Measurements from ENCODE around the gene KRTAP10-8.
"Not testable (repeated sequence)": the region's sequence is repeated elsewhere in the genome, so short reads cannot be mapped to it uniquely, and the experiment has no call there.

KRTAP10-8 gene

DNA sequence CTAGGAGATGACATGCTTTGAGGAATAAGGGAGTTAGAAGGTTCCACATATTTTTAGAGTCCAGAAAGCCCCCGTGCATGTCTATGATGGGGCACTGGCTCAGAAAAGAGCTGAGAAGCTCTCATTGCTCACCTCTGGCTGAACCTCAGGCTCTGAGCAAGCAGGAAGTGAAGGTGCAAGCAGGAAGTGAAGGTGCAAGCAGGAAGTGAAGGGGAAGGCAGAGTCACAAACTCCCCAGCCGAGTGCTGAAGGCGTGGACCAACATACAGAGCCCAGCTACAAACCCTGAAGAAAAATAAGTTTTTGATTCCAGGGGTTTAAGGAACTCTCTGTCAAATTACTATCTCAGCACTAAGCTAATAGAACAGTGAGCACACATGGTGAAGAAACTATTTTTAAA, 7.0 kb downstream of the KRTAP10-8 start:
- DNase-seq = no peak

DNA sequence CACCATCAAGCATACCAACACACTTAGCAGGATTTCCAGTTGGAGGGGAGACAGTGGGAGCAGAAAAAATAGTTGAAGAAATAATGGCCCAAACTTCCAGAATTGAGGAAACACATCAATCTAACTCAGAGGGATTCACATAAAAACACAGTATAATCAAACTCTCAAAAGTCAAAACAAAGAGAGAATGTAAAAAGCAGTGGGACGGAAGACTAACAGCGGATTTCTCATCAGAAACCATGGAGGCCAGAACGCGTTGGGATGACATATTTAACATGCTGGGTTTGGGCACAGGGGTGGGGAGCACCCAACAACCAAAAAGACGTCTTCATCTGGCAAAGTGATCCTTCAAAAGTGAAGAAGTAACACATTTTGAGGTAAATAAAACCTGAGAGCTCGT, 8.0 kb downstream of the KRTAP10-8 start:
- DNase-seq = no peak

DNA sequence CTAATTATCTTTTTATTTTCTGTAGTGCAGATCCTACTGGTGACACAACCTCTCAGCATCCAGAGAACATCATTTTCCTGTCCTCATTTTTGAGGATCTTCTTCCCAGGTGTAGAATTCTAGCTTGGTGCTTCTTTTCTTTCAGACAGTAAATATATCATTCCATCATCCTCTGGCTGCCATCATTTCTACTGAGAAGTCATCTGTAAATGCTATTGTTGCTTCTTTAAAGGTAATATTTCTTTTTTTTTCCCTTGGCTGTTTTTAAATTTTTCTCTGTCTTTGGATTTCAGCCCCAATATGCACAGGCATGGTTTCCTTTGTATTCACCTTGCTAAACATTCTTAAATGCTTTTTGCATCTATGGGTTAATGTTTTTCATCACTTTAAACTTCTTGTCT, 11.7 kb downstream of the KRTAP10-8 start:
- DNase-seq = no peak

DNA sequence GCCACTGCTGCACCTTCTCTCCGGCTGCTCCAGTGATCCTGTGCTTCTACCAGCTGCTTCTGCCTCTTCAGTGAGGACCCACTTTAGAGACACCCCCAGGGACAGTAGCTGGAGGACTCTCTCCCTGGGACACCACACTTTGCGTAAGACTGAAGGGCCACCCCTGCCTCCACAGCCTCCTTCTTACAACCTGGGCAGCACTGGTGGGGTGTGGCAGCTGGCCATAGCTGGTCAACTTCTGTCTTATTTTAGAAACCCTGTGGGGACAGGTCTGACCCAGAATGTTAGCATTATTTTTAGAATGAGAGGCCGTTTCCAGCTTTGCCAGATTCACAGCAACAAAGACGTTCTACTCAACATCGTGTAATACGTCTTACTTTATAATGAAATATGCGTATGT, 13.9 kb downstream of the KRTAP10-8 start:
- DNase-seq = no peak

DNA sequence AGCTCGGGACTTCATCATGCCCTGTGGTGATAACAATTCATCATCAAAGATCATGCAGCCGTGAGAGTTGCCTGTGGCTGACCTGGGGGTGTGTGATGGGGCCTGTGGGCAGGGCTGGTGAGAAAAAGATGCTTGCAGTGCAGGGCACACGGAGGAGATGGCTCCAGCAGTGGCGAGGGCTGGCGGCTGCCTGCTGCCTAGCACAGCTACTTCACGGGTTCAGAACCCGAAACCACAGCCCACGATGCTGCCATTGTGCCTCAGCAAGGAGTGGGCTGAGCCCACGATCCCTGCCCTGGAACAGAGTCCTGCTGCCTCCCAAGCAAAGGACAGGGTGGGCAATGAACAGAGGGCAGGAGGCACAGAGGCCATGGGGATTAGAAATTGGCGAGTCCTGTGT, 14.4 kb downstream of the KRTAP10-8 start:
- no peak for DNase-seq

DNA sequence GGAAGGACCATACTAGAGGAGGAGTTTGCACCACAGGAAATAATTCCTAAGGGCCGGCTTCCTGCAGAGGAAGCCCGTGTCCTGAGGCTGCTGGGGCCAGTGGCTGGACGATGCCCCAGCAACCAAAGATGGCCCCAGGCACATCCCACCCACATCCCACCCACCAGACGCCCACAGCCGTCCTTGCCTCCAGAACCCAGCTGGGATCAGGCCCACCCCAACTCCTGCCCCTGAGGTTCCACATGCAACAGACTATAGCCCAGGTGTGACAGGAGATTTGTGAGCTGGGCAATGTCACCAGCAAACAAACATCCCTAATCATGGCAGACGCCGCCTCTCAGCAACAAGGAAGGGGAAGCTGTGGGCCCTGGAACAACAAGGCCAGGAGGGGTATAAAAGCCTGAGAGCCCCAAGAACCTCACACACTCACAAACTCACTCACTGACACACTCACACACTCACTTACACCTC, 14.8 kb downstream of the KRTAP10-8 start, which contains the start of gene KRTAP10-9:
TSS of gene KRTAP10-9 (plus strand) at position 421 of the 471 bp plus-strand sequence. CDS start 79 bp downstream, outside the sequence.
- no peak for DNase-seq

DNA sequence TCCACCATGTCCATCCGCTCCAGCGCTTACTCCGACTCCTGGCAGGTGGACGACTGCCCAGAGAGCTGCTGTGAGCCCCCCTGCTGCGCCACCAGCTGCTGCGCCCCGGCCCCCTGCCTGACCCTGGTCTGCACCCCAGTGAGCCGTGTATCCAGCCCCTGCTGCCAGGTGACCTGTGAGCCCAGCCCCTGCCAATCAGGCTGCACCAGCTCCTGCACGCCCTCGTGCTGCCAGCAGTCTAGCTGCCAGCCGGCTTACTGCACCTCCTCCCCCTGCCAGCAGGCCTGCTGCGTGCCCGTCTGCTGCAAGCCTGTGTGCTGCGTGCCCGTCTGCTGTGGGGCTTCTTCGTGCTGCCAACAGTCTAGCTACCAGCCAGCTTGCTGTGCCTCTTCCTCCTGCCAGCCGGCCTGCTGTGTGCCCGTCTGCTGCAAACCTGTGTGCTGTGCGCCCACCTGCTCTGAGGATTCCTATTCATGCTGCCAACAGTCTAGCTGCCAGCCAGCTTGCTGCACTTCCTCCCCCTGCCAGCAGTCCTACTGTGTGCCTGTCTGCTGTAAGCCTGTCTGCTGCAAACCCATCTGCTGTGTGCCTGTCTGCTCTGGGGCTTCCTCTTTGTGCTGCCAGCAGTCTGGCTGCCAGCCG, 15.4 kb downstream of the KRTAP10-8 start:
- not testable (repeated sequence) for DNase-seq

DNA sequence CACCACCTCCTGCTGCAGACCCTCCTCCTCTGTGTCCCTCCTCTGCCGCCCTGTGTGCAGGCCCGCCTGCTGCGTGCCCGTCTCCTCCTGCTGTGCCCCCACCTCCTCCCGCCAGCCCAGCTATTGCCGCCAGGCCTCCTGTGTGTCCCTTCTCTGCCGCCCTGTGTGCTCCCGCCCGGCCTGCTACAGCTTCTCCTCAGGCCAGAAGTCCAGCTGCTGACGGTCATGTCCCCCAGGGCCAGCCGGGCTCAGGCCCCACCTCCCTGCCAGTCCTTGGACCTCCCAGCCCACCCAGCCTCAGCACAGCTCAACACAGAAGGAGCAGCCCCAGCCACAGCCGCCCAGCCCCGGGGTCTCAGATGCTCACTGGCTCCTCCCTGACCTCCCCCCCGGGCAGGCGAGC, 16.0 kb downstream of the KRTAP10-8 start:
- DNase-seq = not testable (repeated sequence)

DNA sequence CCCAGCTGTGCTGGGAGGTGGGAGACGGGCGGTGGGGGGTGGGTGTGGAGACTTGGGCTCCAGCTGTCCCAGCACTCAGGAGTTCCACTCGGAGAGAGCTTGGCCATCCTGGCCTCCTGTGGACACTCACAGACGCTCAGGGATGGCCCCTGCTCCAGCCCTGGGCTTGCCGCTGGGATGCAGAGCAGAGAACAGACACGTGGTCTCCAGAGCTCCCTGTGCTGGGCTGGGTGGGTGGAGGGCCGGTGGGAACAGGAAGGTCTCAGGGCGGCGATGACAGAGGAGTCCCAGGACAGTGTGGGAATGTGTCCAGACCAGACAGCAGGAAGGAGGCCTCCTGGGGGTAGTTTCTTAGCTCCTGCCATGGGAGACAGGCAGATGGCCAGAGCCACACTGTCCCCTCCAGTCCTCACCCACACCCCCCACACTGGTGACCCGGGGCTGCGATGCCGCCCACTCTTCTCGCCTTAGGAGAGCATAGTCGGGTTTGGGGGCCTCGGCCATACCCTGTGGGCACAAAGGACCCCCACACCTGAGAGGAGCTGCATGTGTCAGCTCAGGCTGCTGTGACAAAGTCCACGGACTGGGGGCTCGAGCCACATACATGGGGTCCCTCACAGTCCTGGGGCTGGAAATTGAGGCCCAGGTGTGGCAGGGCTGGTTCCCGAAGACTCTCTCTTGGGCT, 17.0 kb downstream of the KRTAP10-8 start:
- DNase-seq = no peak

DNA sequence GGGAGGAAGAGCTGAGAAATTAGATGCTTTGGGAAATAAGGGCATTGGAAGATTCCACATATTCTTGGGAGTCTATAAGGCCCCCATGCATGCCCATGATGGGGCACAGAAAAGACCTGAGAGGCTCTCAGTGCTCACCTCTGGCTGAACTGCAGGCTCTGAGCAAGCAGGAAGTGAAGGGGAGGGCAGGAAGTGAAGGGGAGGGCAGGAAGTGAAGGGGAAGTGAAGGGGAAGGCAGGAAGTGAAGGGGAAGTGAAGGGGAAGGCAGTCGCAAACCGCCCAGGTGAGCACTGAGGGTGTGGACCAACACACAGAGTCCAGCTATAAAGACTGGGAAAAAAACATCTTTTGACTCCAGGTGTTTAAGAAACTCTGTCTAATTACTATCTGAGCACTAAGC, 18.6 kb downstream of the KRTAP10-8 start:
- no peak for DNase-seq

DNA sequence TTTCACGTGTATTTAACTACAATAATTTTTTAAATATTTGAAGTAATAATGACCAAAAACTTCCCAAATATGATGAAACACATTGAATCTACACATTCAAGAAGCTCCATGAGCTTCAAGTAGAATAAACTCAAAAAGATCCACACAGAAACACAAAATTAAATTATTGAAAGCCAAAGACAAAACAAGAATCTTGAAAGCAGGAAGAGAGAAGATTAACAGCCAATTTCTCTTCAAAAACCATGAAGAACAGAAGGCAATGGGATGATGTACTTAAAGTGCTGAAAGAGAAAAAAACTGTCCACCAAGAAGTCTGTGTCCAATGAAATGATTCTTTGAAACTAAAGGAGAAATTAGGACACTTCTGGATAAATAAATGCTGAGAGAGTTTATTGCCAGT, 20.2 kb downstream of the KRTAP10-8 start:
- DNase-seq = no peak

DNA sequence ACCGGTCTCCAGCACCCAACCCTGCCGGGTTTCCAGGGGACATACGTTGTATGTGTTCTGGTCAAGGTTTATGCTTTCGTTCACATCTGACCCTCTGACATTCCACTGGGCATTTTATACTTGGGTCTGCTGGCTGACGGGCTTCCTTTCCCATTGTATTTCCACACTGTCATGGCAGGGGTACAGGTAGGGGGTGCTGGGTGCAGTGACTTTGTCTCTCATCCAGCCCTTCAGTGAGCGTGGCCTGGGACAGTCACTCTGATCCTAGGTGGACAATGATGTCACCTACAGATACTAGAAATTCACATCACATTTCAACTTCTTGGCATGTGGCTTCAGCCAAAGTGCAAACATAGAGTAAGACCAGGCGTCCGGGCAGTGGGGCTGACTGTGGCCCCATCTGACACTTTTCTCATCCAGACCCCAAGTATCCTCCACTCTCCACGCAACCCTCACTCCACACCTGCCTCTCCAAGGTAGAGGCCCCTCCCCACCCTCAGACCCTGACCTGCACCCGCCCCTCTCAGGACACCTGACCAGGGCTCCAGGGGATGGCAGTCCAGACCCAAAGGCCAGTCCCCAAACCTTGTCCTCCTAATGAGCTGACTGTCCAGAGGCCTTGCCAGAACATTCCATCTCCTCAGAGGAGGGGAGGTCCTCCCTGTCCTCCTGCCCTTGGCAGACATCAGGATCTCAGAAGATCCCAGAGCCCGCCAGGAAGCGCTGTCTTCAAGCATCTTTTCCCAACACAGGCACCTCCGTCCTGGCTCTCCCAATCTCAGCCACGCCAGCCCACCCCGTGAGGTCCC, 24.5 kb downstream of the KRTAP10-8 start:
- DNase-seq = no peak

DNA sequence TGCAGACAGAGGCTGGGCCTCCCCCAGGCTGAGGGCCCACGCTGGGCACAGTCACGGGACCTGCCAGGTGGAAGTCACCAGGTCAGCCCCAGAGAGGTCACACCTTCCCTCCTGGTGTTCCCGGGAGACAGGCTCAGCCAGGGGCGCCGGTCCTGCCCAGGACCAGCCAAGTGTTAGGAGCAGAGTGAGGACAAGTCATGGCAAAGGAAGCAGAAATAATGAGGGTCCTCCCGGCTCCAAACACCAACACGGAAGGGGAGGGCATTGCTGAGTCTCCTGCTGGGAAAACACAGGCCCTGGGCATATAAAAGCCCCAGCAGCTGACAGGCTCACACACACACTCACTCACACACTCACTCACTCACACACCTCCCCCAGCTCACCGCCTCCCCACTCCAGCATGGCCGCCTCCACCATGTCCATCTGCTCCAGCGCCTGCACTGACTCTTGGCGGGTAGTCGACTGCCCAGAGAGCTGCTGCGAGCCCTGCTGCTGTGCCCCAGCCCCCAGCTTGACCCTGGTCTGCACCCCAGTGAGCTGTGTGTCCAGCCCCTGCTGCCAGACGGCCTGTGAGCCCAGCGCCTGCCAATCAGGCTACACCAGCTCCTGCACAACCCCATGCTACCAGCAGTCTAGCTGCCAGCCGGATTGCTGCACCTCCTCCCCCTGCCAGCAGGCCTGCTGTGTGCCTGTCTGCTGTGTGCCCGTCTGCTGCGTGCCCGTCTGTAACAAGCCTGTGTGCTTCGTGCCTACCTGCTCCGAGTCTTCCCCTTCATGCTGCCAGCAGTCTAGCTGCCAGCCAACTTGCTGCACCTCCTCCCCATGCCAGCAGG, 25.4 kb downstream of the KRTAP10-8 start, which contains the start of gene KRTAP10-10:
TSS of gene KRTAP10-10 (plus strand) at position 339 of the 833 bp plus-strand sequence. CDS start at position 401, 62 bp downstream.
- DNase-seq = no peak

DNA sequence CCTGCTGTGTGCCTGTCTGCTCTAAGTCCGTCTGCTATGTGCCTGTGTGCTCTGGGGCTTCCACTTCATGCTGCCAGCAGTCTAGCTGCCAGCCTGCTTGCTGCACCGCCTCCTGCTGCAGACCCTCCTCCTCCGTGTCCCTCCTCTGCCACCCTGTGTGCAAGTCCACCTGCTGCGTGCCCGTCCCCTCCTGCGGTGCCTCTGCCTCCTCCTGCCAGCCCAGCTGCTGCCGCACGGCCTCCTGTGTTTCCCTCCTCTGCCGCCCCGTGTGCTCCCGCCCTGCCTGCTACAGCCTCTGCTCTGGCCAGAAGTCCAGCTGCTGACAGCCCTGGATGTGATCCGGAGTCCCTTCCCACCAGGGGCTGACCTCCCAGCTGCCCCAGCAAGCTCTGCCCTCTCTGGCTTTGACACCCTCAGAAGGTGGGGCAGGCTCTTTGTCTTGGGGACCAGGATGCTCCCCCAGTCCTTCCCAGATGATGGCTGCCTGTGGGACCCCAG, 26.0 kb downstream of the KRTAP10-8 start:
- DNase-seq = not testable (repeated sequence)

DNA sequence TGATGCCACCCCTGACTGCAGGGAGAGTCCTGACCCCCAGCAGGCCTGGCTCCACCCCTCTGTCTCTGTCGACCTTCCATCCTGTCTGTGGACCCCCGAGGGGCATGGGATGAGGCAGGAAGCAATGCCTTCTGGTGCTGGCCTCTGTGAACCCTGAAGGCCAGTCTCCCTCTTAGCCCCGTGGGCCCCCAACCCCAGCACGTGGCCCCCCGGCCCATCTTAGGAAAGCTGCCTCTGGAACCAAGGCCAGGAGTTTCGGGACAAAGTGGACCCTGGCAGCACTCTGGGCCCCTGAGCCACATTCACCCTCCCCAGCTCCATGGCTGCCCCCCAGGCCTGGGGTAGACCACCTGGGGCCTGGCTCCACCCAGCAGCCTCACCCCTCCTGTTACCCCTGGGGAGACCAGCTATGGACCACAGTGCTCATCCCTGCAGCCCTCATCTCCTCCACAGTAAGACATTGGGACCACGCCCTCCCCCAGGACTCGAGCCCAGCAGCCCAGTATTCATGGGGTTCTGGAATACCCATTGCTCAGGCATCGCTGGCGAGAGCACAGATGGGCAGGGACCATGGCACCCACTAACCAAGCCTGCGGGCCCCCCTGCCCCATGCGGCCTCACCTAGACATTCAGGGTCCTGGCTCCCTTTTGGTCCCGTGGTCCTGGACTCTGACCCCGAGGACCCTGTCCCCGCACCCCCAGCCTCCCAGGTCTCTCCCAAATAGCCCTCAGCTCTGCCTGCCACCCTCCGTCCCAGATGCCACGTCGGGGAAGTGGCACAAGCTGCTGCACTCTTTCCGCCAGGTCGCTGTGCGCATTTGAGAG, 26.8 kb downstream of the KRTAP10-8 start:
- DNase-seq = not testable (repeated sequence)

DNA sequence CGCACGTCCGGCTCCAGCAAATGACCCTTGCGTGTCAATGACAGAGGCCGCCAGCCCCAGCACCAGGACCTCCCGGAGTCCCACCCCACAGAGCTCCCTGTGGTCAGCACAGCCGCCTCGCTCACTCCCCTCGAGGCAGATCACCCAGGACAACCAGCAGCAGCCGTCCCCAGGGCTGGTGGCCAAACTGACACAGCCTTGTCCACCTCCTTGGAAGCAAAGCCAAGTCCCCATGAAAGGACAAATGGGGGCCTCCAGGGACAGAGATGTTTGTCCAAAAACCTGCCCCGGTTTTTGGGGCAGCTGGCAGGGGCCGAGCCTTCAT, 27.4 kb downstream of the KRTAP10-8 start:
- no peak for DNase-seq

DNA sequence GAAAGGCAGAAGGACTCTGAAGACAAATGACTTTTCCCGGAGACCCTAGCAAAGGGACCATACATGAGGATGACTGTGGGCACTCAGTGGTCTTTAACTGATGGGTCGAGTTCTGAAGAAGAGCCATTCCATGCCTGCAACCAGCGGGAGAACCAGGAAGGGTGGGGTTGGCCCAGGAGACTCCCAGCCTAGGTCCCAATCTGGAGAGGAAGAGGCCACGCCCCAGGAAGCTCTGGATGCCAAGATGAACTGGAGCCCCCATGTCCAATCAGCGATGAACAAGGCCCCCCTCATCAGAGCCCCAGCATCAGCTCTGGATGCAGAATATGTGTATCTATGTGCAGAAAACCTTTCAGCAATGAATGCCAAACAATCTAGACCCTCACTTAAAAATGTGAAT, 28.9 kb downstream of the KRTAP10-8 start:
- DNase-seq = no peak

DNA sequence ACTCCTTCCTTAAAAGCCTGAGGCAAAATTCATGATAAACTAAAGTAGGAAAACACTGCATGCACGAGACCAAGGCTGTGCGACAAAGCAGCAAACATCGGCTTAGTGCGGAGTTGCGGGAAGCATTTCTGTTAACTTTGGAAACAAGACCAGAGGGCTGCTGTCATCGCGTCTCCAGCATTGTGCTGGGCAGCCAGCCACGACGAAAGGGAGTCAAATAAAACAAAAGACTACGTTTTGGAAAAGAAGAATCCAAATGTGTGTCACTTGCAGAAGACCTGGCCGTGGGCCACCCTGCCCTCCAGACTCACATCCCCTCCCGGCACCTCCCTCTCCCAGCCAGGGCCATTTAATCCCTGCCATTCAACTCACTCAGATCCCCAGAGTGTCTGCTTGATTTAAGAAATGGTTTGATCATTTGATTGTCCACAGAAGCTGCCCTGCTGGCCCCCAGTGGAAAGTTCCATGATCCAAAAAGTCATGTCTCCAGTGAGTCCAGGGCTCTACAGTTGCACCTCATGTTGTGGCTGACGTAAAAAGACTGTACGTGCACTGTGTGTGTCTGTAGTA, 31.9 kb downstream of the KRTAP10-8 start:
- no peak for DNase-seq

DNA sequence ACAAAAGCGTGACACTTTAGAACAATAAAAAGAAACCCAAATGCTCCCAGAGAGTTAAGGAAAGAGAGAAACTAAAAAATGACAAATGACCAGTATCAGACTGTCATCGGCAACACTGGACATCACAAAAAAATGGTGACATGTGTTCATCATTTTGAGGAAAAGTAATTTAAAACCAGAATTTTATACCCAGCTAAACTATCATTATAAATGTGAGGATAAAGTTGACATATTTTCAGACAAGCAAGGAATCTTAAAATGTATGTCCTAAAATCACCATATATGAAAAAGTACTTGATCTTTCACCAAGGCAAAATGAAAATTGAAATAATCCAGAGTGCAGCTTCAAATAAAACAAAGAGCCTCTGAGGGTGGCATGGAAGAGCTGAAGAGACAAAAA, 33.0 kb downstream of the KRTAP10-8 start:
- no peak for DNase-seq

DNA sequence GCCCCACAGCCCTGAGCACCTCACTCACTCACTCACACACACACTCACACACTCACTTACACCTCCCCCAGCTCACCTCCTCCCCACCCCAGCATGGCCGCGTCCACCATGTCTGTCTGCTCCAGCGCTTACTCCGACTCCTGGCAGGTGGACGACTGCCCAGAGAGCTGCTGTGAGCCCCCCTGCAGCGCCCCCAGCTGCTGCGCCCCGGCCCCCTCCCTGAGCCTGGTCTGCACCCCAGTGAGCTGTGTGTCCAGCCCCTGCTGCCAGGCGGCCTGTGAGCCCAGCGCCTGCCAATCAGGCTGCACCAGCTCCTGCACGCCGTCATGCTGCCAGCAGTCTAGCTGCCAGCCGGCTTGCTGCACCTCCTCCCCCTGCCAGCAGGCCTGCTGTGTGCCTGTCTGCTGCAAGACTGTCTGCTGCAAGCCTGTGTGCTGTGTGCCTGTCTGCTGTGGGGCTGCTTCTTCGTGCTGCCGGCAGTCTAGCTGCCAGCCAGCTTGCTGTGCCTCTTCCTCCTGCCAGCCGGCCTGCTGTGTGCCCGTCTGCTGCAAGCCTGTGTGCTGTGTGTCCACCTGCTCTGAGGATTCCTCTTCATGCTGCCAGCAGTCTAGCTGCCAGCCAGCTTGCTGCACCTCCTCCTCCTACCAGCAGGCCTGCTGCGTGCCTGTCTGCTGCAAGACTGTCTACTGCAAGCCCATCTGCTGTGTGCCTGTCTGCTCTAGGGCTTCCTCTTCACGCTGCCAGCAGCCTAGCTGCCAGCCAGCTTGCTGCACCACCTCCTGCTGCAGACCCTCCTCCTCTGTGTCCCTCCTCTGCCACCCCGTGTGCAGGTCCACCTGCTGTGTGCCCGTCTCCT, 34.7 kb downstream of the KRTAP10-8 start, which contains the start of gene KRTAP10-11:
TSS of gene KRTAP10-11 (plus strand) at position 49 of the 856 bp plus-strand sequence. CDS start at position 94, 45 bp downstream.
- not testable (repeated sequence) for DNase-seq
